ENCODE results near the gene SCAANT1. TPM values are rescaled to one million over a fixed set of nuclear protein-coding genes. Genes with fewer than 3 reads are reported as not detected.

The SCAANT1 gene
- total RNA-seq, 1 donor from 2014 or later, result not detected

- no peak for DNase-seq (ENCODE audit: low spot score)
Measured at GRCh38 chr3:63905731-63906620, 6.2 kb downstream of the SCAANT1 start.

- no peak for DNase-seq (ENCODE audit: low spot score)
Measured at GRCh38 chr3:63900459-63900858, 11.7 kb downstream of the SCAANT1 start.

- no peak for DNase-seq (ENCODE audit: low spot score)
Measured at GRCh38 chr3:63900010-63900409, 12.2 kb downstream of the SCAANT1 start.

GRCh38 chr3:63896332-63897030, 15.7 kb downstream of the SCAANT1 start:
- DNase-seq (ENCODE audit: low spot score), result no peak

GRCh38 chr3:63895422-63896189, 16.6 kb downstream of the SCAANT1 start:
- DNase-seq (ENCODE audit: low spot score), result no peak

GRCh38 chr3:63892773-63893352, 19.3 kb downstream of the SCAANT1 start:
- DNase-seq (ENCODE audit: low spot score), result no peak

- no peak for DNase-seq (ENCODE audit: low spot score)
Measured at GRCh38 chr3:63891518-63891917, 20.7 kb downstream of the SCAANT1 start.

- no peak for DNase-seq (ENCODE audit: low spot score)
Measured at GRCh38 chr3:63886858-63887257, 25.3 kb downstream of the SCAANT1 start.

GRCh38 chr3:63880653-63881052, 31.5 kb downstream of the SCAANT1 start:
- DNase-seq (ENCODE audit: low spot score), result no peak

GRCh38 chr3:63878394-63879060, 33.7 kb downstream of the SCAANT1 start:
- no peak for DNase-seq (ENCODE audit: low spot score)

- no peak for DNase-seq (ENCODE audit: low spot score)
Measured at GRCh38 chr3:63877737-63878393, 34.3 kb downstream of the SCAANT1 start.

- DNase-seq (ENCODE audit: low spot score), result no peak
Measured at GRCh38 chr3:63876260-63876659, 35.9 kb downstream of the SCAANT1 start.

GRCh38 chr3:63875510-63875909, 36.7 kb downstream of the SCAANT1 start:
- no peak for DNase-seq (ENCODE audit: low spot score)

GRCh38 chr3:63874769-63875168, 37.4 kb downstream of the SCAANT1 start:
- DNase-seq (ENCODE audit: low spot score), result no peak

GRCh38 chr3:63872135-63872924, 39.9 kb downstream of the SCAANT1 start:
- DNase-seq (ENCODE audit: low spot score), result no peak

GRCh38 chr3:63870615-63871005, 41.6 kb downstream of the SCAANT1 start:
- DNase-seq (ENCODE audit: low spot score), result no peak

- DNase-seq (ENCODE audit: low spot score), result no peak
Measured at GRCh38 chr3:63869940-63870614, 42.1 kb downstream of the SCAANT1 start.

- DNase-seq (ENCODE audit: low spot score), result no peak
Measured at GRCh38 chr3:63867225-63867624, 45.0 kb downstream of the SCAANT1 start.

GRCh38 chr3:63864965-63865327, 47.2 kb downstream of the SCAANT1 start:
- DNase-seq (ENCODE audit: low spot score), result no peak
